Fibroblast of pulmonary artery (primary cell): ENCODE data around the gene SCAP.

ENCODE experiments used
- DNase-seq: peaks from one replicate; pipeline ENCODE4 v3.0.0-alpha.2; 2010; ENCODE audit warnings: low read depth
- H3K4me3 ChIP-seq: replicated peaks from 2 replicates; pipeline ENCODE4 v1.5.1; 2011; ENCODE audit warnings: low read depth, mild to moderate bottlenecking, control low read depth, low read length, moderate library complexity
- TF ChIP-seq, protein P1 (sequence below): IDR thresholded peaks from 2 replicates; pipeline ENCODE4 v1.5.1; 2011; ENCODE audit warnings: mild to moderate bottlenecking, control low read depth, low read length, inconsistent platforms; ENCODE audit errors: missing control alignments

The SCAP gene

DNA sequence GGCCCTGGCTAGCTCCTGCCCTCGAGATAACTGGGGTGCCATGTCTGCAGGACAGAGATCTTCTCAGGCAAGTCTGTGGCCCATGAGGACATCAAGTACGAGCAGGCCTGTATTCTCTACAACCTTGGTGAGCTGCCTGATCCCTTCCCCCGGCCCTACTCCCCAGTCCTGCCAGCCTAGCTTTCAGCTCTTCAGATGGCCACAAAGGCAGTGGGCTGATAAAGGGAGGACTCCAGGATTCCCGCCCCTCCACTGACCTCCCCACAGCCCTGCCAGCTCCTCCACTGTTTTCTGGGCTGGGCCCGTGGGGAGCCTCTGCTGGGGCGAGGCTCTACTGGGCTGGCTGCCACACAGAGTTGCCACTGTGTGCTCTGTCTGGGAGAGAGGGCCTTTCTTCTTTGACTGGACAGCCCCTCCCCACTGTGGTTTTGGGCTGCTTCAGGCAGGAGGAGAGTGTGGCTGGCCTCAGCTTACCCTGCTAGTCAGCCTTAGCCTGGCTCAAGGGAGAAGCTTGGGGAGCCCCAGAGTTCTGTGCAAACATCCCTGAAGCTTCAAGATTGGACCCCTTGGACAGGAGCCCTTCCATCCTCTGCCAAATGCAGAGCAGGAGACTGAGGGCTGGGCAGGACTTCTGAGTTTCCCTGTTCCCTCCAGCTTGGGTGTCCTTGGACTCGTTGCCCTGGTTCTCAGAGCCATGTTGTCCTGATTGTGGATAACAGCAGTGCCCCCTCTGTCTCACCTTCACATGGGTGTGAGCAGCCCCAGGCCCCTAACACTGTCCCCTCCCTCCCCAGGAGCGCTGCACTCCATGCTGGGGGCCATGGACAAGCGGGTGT lies 70.6 kb downstream of the SCAP start:
- peak; percentile 46 for DNase-seq
- H3K4me3 ChIP-seq: no peak overlapping the region
- TF ChIP-seq, protein P1, sequence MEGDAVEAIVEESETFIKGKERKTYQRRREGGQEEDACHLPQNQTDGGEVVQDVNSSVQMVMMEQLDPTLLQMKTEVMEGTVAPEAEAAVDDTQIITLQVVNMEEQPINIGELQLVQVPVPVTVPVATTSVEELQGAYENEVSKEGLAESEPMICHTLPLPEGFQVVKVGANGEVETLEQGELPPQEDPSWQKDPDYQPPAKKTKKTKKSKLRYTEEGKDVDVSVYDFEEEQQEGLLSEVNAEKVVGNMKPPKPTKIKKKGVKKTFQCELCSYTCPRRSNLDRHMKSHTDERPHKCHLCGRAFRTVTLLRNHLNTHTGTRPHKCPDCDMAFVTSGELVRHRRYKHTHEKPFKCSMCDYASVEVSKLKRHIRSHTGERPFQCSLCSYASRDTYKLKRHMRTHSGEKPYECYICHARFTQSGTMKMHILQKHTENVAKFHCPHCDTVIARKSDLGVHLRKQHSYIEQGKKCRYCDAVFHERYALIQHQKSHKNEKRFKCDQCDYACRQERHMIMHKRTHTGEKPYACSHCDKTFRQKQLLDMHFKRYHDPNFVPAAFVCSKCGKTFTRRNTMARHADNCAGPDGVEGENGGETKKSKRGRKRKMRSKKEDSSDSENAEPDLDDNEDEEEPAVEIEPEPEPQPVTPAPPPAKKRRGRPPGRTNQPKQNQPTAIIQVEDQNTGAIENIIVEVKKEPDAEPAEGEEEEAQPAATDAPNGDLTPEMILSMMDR: no peak

DNA sequence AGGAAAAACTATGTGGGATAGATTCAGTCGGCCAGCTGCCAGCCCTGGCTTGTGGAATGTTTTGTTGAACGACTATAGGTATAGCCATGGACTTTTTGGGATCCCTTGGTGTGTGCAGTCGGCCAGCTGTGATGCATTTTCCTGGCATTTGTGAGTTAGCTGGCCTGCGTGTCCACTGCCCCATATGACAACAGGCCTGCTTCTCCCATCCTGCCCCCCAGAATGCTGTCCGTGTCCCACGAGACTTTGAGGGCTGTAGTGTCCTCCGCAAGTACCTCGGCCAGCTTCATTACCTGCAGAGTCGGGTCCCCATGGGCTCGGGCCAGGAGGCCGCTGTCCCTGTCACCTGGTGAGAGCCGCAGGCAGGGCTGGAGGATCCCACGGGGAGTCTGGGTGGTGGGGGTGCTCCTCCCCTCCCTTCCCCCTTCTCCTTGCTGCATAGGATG lies 71.3 kb downstream of the SCAP start:
- no peak for DNase-seq
- TF ChIP-seq, protein P1: no peak
- H3K4me3 ChIP-seq: no peak overlapping the region

DNA sequence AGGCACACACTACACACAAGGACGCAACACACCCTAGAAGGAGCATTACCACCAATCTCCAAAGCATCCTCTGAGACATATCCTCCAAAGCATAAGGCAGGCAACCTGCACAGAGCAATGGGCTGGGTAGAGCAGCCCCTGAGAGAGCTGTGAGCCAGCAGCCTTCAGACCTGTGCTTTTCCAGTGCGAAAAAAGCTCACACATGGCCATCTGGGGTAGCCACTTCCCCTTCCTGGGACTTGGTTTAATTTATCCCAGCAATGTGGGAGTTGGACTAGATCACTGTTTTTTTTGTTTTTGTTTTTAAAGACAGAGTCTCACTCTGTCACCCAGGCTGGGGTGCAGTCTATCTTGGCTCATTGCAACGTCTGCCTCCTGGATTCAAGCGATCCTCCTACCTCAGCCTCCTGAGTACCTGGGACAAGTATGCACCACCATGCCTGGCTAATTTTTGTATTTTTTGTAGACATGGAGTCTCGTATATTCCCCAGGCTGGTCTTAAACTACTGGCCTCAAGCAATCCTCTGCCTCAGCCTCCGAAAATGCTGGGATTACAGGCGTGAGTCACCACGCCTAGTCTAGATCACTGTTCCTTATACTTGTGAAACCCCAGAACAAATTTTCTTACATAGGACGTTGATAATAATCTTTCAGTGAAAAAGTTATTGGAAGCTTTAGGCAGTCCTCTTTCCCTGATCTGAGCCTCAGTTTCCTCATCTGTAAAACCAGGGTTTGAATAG lies 76.0 kb downstream of the SCAP start:
- TF ChIP-seq, protein P1: no peak
- no peak for DNase-seq
- no peak overlapping the region for H3K4me3 ChIP-seq

DNA sequence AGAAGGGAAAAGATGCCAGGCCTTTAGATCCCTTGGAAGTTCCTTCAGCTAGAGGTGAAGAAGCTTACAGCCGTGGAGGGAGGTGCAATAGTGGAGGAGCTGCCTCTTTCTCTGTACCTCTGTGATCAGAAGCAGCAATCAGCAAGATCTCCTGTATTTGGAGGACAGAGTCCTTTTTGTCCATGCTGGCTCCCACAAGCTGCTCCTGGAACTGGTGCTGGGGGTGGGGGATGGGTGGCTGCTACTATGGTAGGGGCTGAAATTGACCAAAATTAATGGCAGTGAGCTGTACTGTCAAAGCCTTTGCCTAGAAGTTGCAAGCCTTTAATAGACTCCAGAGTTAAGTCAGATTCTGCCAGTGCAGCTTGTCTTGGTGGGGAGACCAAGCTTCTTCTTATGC lies 76.7 kb downstream of the SCAP start:
- H3K4me3 ChIP-seq: no peak overlapping the region
- TF ChIP-seq, protein P1: no peak
- no peak for DNase-seq

DNA sequence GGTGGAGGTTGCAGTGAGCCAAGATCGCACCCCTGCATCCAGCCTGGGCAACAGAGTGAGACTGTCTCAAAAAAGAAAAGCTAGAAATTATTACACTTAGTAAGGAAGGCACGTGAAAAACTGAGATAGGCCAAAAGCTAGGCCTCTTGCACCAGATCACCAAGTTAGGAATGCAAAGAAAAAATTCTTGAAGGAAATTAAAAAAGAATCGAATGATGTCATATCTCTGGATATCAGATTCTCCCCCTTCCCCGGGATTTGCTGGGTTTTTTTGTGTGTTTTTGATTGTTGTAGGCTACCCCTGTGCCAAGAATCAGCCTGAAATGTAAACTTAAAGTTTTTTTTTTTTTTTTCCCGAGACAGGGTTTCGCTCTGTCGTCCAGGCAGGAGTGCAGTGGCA lies 77.5 kb downstream of the SCAP start:
- DNase-seq: no peak
- H3K4me3 ChIP-seq: no peak overlapping the region
- TF ChIP-seq, protein P1: no peak

DNA sequence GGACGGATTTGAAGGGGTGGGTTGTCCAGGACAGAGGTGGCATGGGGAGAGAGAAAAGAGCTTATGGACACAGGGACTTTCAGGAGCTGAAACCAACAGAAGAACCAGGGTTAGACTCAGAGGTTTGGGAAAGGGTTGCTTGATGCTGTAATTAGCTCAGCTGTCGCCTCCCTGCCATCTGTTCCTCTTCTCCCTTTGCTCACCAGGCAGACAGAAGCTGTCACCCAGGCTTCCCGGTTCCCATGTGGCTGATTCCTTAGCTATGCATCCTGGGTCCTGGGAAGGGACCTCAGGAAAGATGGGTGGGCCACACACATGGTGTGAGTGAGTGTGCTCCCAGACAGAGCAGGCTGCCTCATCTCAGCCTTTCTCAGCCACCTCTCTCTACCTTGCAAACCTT lies 80.9 kb downstream of the SCAP start:
- no peak overlapping the region for H3K4me3 ChIP-seq
- TF ChIP-seq, protein P1: no peak
- DNase-seq: no peak
